NT2/D1 (cell line): Measurements from ENCODE around the gene ARHGEF18.

Experiments used
- DNase-seq: peaks from one replicate; pipeline ENCODE4 v3.0.0-alpha.2; 2011; ENCODE audit warnings: low read depth, low spot score
- H3K27me3 ChIP-seq: 2 replicates; pipeline ENCODE4 v1.6.0; 2011; ENCODE audit warnings: mild to moderate bottlenecking; ENCODE audit not compliant: insufficient read length, insufficient read depth
- H3K36me3 ChIP-seq: 2 replicates; pipeline ENCODE4 v1.6.1; 2011; ENCODE audit warnings: mild to moderate bottlenecking, low read length, mixed read lengths; ENCODE audit not compliant: insufficient read depth, insufficient read length
- H3K4me1 ChIP-seq: 2 replicates; pipeline ENCODE4 v1.5.1; 2011; ENCODE audit not compliant: insufficient read depth, insufficient read length
- H3K4me3 ChIP-seq: 2 replicates; pipeline ENCODE4 v1.5.1; 2011; ENCODE audit warnings: low read depth; ENCODE audit not compliant: insufficient read length
- H3K9ac ChIP-seq: 2 replicates; pipeline ENCODE4 v1.6.0; 2011; ENCODE audit warnings: low read depth; ENCODE audit not compliant: insufficient read length
- H3K9me3 ChIP-seq: 2 replicates; pipeline ENCODE4 v1.5.1; 2011; ENCODE audit warnings: mild to moderate bottlenecking, low read length; ENCODE audit not compliant: insufficient read depth
- SUZ12 ChIP-seq: IDR thresholded peaks from 2 replicates; pipeline ENCODE4 v1.6.1; 2011; ENCODE audit not compliant: insufficient read length, insufficient read depth; ENCODE audit errors: extremely low read depth
- YY1 ChIP-seq: IDR thresholded peaks from 2 replicates; pipeline ENCODE4 v1.6.1; 2011; ENCODE audit not compliant: insufficient read length, insufficient read depth
- ZNF274 ChIP-seq: IDR thresholded peaks from 2 replicates; pipeline ENCODE4 v1.6.1; 2011; ENCODE audit warnings: mild to moderate bottlenecking, low read depth, low read length

ARHGEF18 gene

DNA sequence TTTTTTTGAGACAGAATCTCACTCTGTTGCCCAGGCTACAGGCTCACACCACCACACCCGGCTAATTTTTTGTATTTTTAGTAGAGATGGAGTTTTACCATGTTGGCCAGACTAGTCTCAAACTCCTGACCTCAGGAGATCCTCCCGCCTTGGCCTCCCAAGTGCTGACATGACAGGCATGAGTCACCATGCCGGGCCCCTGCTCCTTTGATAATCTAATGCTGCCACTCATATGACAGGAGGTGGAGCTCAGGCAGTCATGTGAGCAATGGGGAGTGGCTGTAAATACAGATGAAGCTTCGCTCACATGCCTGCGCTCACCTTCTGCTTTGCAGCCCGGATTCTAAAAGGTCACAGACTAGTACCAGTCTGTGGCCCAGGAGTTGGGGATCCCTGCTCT lies 25.1 kb downstream of the ARHGEF18 start:
- Histone ChIP-seq H3K9me3 (no peaks in the 10 kb centered on the region), H3K36me3 (no peaks in the 10 kb centered on the region), H3K4me3 (no peak overlapping the region), H3K9ac (peak overlapping the region; percentile 9), H3K27me3 (no peaks in the 10 kb centered on the region), H3K4me1 (peaks cover 25% of the 10 kb centered on the region)
- no peak for DNase-seq
- TF ChIP-seq SUZ12: no peak
- no peak for TF ChIP-seq YY1

DNA sequence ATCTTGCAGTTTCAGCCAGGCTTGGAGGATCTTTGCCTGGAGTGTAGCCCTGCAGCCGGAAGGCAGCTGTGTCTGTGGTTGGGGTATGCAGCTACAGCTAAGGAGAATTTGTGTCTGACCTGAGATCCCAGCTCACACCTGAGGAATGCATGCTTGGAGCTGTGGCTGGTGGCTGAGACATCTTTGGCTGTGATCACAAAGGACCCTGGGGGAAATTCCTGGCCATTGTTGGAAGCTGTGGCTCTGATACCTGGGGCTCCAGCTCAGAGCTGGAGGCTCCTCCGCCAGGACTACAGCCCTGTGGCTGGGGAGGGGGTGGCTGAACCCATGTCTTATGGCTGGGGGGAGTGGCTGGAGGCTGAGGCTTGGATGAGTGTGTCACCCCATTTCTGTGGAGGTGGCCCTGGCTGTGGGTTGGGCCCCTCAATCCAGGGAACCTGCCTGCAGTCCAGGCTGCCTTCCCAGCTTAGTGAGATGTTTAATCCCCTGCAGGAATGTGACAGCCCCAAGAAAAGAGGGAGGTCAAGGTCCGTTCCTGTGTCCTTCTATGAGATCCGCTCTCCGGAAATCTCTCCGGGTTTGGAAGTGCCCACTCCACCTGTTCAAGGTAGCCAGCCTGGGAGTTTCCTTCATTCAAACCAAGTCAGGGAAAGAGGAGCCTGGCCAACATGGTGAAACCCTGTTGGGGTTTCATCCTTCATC lies 27.6 kb downstream of the ARHGEF18 start:
- Histone ChIP-seq H3K4me3 (no peak overlapping the region), H3K9ac (no peak overlapping the region), H3K27me3 (no peaks in the 10 kb centered on the region), H3K4me1 (peaks cover 30% of the 10 kb centered on the region), H3K9me3 (no peaks in the 10 kb centered on the region), H3K36me3 (no peaks in the 10 kb centered on the region)
- TF ChIP-seq YY1: no peak
- TF ChIP-seq SUZ12: no peak
- no peak for TF ChIP-seq ZNF274
- DNase-seq: peak; percentile 47

DNA sequence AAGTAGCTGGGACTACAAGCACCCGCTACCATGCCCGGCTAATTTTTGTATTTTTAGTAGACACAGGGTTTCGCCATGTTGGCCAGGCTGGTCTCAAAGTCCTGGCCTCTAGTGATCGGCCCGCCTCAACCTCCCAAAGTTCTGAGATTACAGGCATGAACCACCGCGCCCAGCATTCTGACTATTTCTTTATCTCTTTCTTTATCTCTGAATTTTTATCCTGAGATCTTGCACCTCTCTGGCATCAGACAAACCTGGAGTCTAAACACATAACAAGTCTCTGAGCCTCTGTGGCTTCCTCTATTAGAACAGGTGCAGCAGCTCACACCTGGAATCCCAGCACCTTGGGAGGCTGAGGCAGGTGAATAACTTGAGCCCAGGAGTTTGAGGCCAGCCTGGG lies 28.5 kb downstream of the ARHGEF18 start:
- H3K9me3 ChIP-seq: no peaks in the 10 kb centered on the region
- peaks cover 26% of the 10 kb centered on the region for H3K4me1 ChIP-seq
- no peak for DNase-seq
- H3K9ac ChIP-seq: no peak overlapping the region
- no peaks in the 10 kb centered on the region for H3K27me3 ChIP-seq
- H3K36me3 ChIP-seq: no peaks in the 10 kb centered on the region
- TF ChIP-seq ZNF274: no peak
- TF ChIP-seq SUZ12: no peak
- no peak for TF ChIP-seq YY1
- no peak overlapping the region for H3K4me3 ChIP-seq

DNA sequence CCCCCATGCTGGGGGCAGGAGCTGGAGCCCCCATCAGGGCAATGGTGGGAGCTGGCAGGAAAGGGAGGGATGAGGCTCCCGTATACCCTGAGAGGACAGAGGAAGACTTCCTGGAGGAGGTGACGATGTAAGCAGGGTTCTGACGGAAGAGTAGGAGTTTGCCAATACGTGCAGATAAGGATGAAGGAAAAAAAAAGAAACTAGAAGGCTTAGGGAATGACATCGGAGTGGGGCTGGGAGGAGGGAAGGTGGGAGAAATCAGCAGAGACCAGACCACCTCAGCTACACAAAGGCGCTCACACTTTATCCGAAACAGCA lies 32.3 kb downstream of the ARHGEF18 start:
- Histone ChIP-seq H3K4me3 (no peak overlapping the region), H3K36me3 (no peaks in the 10 kb centered on the region), H3K27me3 (no peaks in the 10 kb centered on the region), H3K9me3 (no peaks in the 10 kb centered on the region), H3K4me1 (peaks cover 14% of the 10 kb centered on the region), H3K9ac (peak overlapping the region; percentile 38)
- no peak for TF ChIP-seq YY1
- no peak for TF ChIP-seq SUZ12
- no peak for TF ChIP-seq ZNF274
- DNase-seq: no peak

DNA sequence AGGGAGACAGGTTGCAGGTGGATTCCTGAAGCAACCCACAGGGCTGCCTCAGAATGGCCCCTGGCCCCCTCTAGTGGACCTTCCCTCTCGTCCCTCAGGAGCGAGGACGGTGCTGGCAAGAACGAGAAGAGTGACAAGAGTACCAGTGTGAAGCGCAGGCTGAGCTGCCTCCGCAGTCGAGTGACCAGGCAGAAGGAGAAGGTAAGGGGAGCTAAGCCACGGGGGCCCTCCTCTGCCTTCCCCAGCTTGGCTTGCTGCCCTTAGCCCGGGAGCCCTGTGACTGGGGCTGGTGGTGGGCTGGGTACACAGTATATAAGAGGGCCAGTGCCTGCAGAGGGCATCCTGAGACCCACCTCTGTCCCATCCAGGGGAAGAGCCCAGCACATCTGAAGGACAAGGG lies 34.0 kb downstream of the ARHGEF18 start:
- Histone ChIP-seq H3K36me3 (no peaks in the 10 kb centered on the region), H3K4me3 (no peak overlapping the region), H3K9ac (peak overlapping the region; percentile 27), H3K27me3 (no peaks in the 10 kb centered on the region), H3K9me3 (no peaks in the 10 kb centered on the region), H3K4me1 (peaks cover 20% of the 10 kb centered on the region)
- no peak for TF ChIP-seq ZNF274
- TF ChIP-seq SUZ12: no peak
- TF ChIP-seq YY1: no peak
- DNase-seq: no peak

DNA sequence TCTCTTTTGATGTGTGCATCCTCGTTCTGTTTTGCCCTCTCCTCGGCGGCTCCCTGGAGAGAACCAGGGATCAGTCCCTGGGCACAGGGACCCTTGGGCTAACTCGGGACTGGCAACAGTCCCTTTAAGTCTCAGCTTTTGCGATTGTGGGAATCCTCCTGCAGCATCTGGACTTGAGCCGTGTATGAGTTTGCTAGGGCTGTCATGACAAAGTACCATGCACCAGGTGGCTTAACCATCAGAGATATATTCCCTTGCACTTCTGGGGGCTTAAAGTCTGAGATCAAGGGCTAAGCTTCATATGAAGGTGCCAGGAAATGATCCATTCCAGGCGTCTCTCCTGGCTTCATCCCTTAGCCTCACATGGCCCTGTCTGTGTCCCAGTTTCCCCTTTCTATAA lies 34.5 kb downstream of the ARHGEF18 start:
- no peaks in the 10 kb centered on the region for H3K36me3 ChIP-seq
- peaks cover 20% of the 10 kb centered on the region for H3K4me1 ChIP-seq
- H3K27me3 ChIP-seq: no peaks in the 10 kb centered on the region
- H3K9ac ChIP-seq: peak overlapping the region; percentile 27
- no peak overlapping the region for H3K4me3 ChIP-seq
- no peak for DNase-seq
- no peak for TF ChIP-seq SUZ12
- TF ChIP-seq ZNF274: no peak
- TF ChIP-seq YY1: no peak
- no peaks in the 10 kb centered on the region for H3K9me3 ChIP-seq

DNA sequence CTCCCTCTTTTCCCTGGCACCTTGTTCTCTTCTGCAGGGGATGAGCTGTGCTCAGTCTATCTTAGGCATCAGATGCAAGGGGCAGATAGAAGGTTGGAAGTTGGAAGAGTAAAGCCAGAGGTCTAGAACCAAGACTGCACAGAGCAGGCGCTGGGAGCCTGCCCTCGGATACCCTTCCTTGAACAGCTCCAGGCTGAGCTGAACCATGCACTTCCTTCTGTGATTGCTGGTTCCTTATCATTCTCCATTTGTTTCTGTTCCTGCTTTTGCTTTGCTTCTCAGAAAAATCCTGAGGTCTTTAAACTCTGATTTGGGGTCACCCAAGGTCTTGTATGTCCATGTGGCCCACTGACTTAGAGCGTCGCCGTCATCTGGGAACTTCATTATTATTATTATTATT lies 36.3 kb downstream of the ARHGEF18 start:
- DNase-seq: no peak
- no peak for TF ChIP-seq YY1
- Histone ChIP-seq H3K9ac (no peak overlapping the region), H3K27me3 (no peaks in the 10 kb centered on the region), H3K4me1 (peaks cover 20% of the 10 kb centered on the region), H3K36me3 (no peaks in the 10 kb centered on the region), H3K4me3 (no peak overlapping the region), H3K9me3 (no peaks in the 10 kb centered on the region)

DNA sequence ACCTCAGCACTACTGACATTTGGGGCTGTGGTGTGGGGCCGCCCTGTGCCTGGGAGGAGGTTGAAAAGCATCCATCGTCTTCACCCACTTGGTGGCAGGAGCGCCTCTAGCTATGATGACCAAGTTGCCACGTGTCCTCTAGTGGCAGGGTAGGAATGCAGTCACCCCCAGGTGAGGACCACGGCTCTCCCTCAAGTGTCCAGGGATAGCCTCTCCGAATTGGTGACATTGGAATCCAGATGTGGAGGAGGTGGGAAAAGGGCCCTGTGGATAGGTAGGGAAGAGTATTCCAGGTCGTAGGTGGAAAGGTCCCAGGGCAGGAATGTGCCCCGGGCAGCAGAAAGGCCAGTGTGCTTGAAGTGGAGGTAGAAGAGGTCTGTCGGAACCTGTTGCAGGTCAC lies 37.6 kb downstream of the ARHGEF18 start:
- no peaks in the 10 kb centered on the region for H3K27me3 ChIP-seq
- no peak for TF ChIP-seq ZNF274
- no peak for TF ChIP-seq YY1
- TF ChIP-seq SUZ12: no peak
- DNase-seq: no peak
- peaks cover 18% of the 10 kb centered on the region for H3K4me1 ChIP-seq
- no peaks in the 10 kb centered on the region for H3K36me3 ChIP-seq
- H3K9me3 ChIP-seq: no peaks in the 10 kb centered on the region
- no peak overlapping the region for H3K9ac ChIP-seq
- no peak overlapping the region for H3K4me3 ChIP-seq
